ENCODE measurements around the gene SOSTDC1.

SOSTDC1 gene

GRCh38 chr7:16422103-16422435, 43.5 kb downstream of the SOSTDC1 start:
- POLR2A ChIA-PET = interaction anchor here (2.4 kb wide), 1 partner anchor 43 kb away, joined by 15 read pairs; the partner anchor contains the start of gene SOSTDC1
- Histone ChIP-seq H3K9me3 (ENCODE audit: control insufficient read depth, insufficient read depth, low read depth, low read length) (no peaks in the 10 kb centered on the region), H3K36me3 (ENCODE audit: control insufficient read depth in 2 of 2, insufficient read depth in 1 of 2, low read length in 2 of 2) (no peaks in the 10 kb centered on the region), H3K4me1 (ENCODE audit: control insufficient read depth, insufficient read depth, low read length) (no peaks in the 10 kb centered on the region), H3K4me3 (ENCODE audit: low read depth, low read length) (no peak overlapping the region), H3K27ac (ENCODE audit: extremely low read depth, low read depth, low read length) (peak overlapping the region; percentile 86)
- no peak for TF ChIP-seq ZNF433 (tag by site-specific recombination; IDR thresholded peaks at IDR 0.05; ENCODE audit: low read depth)
- TF ChIP-seq ZNF140 (tag by site-specific recombination; IDR thresholded peaks at IDR 0.05) = no peak
- TF ChIP-seq ZNF654 (tag by site-specific recombination; IDR thresholded peaks at IDR 0.05; ENCODE audit: low read depth) = no peak
- CTCF ChIA-PET = interaction anchor here (1.9 kb wide), 1 partner anchor 143 kb away, joined by 6 read pairs; no protein-coding TSS in a partner anchor

DNA sequence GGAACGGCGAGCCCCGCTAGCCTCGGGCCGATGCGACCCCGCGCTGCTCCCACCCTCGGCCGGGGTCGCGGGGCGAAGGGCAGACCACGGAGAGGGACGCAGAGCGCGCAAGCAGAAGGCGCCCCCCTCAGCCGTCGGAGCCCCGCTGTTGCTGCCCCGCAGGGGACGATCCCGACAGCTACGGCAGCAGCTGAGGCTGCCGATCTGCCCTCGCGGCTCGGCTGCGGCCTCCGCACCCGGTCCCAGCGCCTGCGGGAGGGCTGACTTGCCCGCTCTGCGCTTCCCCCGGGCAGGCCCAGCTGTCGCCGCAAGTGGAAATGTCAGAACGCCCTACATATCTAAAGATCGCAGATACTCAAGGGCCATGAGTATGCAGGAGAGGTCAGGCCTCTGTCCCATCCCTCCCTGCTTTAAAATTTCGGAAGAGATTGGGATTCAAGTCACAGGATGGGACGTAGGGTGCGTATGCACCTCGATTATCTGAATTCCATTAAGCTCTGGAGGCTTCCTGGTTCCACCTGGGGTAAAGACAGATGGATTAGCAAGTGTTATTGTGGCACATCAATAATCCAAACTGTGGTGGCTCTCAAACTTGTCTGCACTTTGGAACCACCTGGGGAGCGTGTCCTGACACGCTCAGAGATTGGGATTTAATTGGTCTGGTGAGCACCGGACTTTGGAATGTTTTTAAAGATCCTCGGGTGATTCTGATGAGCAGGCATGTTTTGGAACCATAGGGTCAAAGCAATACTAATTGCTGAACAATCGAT, 44.0 kb downstream of the SOSTDC1 start, which contains the start of gene CRPPA:
CRPPA (minus strand) TSS at position 206 of the 770 bp plus-strand sequence. CDS start 216 bp downstream, outside the sequence.
- ChIA-PET CTCF (interaction anchor here (0.6 to 1.9 kb wide), 3 partner anchors 15 to 818 kb away, joined by 4 to 6 read pairs (median 5); no protein-coding TSS in a partner anchor), POLR2A (interaction anchor here (0.6 to 2.4 kb wide), 10 partner anchors 10 to 343 kb away, joined by 3 to 15 read pairs (median 3); partner anchors contain the start of genes ANKMY2, BZW2 and SOSTDC1)
- Histone ChIP-seq H3K4me1 (ENCODE audit: control insufficient read depth, insufficient read depth, low read length) (no peaks in the 10 kb centered on the region), H3K4me3 (ENCODE audit: low read depth, low read length) (peak within 1 kb of the TSS; percentile 55), H3K36me3 (ENCODE audit: control insufficient read depth in 2 of 2, insufficient read depth in 1 of 2, low read length in 2 of 2) (no peaks in the 10 kb centered on the region), H3K27ac (ENCODE audit: extremely low read depth, low read depth, low read length) (peak within 1 kb of the TSS; percentile 86), H3K9me3 (ENCODE audit: control insufficient read depth, insufficient read depth, low read depth, low read length) (no peaks in the 10 kb centered on the region)
- TF ChIP-seq ZBTB11 (tag by site-specific recombination; conservative IDR thresholded peaks at IDR 0.05; ENCODE audit: low read depth) (no peak), ZNF138 (tag by site-specific recombination; IDR thresholded peaks at IDR 0.05; ENCODE audit: borderline replicate concordance) (no peak), GLIS2 (tag by site-specific recombination; IDR thresholded peaks at IDR 0.05) (no peak; the same call in 1 of the 2 replicates), ZNF292 (tag by site-specific recombination; IDR thresholded peaks at IDR 0.05; ENCODE audit: borderline replicate concordance, low read depth) (no peak), ZNF747 (tag by site-specific recombination; IDR thresholded peaks at IDR 0.05) (no peak), ZNF184 (tag by site-specific recombination; IDR thresholded peaks at IDR 0.05) (no peak), ATF2 (tag by site-specific recombination; IDR thresholded peaks at IDR 0.05; ENCODE audit: low read depth) (no peak), ZNF837 (tag by site-specific recombination; IDR thresholded peaks at IDR 0.05) (no peak), ZNF785 (tag by site-specific recombination; IDR thresholded peaks at IDR 0.05) (no peak), ZNF416 (tag by site-specific recombination; IDR thresholded peaks at IDR 0.05) (no peak), ZFHX2 (tag by site-specific recombination; conservative IDR thresholded peaks at IDR 0.05) (no peak), ZNF600 (tag by site-specific recombination; IDR thresholded peaks at IDR 0.05) (0 out of 2 replicates have a peak, but pooled peaks have one; percentile 21), ZNF214 (tag by site-specific recombination; IDR thresholded peaks at IDR 0.05; ENCODE audit: borderline replicate concordance) (no peak)
- TF ChIP-seq, protein P1, sequence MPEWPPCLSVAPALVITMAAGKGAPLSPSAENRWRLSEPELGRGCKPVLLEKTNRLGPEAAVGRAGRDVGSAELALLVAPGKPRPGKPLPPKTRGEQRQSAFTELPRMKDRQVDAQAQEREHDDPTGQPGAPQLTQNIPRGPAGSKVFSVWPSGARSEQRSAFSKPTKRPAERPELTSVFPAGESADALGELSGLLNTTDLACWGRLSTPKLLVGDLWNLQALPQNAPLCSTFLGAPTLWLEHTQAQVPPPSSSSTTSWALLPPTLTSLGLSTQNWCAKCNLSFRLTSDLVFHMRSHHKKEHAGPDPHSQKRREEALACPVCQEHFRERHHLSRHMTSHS (tag by site-specific recombination; IDR thresholded peaks at IDR 0.05) = no peak
- TF ChIP-seq, protein P2, sequence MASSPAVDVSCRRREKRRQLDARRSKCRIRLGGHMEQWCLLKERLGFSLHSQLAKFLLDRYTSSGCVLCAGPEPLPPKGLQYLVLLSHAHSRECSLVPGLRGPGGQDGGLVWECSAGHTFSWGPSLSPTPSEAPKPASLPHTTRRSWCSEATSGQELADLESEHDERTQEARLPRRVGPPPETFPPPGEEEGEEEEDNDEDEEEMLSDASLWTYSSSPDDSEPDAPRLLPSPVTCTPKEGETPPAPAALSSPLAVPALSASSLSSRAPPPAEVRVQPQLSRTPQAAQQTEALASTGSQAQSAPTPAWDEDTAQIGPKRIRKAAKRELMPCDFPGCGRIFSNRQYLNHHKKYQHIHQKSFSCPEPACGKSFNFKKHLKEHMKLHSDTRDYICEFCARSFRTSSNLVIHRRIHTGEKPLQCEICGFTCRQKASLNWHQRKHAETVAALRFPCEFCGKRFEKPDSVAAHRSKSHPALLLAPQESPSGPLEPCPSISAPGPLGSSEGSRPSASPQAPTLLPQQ (tag by site-specific recombination; IDR thresholded peaks at IDR 0.05) = no peak
- TF ChIP-seq, protein P3, sequence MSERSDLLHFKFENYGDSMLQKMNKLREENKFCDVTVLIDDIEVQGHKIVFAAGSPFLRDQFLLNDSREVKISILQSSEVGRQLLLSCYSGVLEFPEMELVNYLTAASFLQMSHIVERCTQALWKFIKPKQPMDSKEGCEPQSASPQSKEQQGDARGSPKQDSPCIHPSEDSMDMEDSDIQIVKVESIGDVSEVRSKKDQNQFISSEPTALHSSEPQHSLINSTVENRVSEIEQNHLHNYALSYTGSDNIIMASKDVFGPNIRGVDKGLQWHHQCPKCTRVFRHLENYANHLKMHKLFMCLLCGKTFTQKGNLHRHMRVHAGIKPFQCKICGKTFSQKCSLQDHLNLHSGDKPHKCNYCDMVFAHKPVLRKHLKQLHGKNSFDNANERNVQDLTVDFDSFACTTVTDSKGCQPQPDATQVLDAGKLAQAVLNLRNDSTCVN (tag by site-specific recombination; optimal IDR thresholded peaks at IDR 0.05) = peak; percentile 9
- TF ChIP-seq, protein P4, sequence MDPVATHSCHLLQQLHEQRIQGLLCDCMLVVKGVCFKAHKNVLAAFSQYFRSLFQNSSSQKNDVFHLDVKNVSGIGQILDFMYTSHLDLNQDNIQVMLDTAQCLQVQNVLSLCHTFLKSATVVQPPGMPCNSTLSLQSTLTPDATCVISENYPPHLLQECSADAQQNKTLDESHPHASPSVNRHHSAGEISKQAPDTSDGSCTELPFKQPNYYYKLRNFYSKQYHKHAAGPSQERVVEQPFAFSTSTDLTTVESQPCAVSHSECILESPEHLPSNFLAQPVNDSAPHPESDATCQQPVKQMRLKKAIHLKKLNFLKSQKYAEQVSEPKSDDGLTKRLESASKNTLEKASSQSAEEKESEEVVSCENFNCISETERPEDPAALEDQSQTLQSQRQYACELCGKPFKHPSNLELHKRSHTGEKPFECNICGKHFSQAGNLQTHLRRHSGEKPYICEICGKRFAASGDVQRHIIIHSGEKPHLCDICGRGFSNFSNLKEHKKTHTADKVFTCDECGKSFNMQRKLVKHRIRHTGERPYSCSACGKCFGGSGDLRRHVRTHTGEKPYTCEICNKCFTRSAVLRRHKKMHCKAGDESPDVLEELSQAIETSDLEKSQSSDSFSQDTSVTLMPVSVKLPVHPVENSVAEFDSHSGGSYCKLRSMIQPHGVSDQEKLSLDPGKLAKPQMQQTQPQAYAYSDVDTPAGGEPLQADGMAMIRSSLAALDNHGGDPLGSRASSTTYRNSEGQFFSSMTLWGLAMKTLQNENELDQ (tag by site-specific recombination; IDR thresholded peaks at IDR 0.05; ENCODE audit: low read depth) = no peak
- TF ChIP-seq, protein P5, sequence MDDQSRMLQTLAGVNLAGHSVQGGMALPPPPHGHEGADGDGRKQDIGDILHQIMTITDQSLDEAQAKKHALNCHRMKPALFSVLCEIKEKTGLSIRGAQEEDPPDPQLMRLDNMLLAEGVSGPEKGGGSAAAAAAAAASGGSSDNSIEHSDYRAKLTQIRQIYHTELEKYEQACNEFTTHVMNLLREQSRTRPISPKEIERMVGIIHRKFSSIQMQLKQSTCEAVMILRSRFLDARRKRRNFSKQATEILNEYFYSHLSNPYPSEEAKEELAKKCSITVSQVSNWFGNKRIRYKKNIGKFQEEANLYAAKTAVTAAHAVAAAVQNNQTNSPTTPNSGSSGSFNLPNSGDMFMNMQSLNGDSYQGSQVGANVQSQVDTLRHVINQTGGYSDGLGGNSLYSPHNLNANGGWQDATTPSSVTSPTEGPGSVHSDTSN (CRISPR knock-in tag; IDR thresholded peaks at IDR 0.05) = no peak
